ENCODE measurements around the gene USP24.
A peak's percentile ranks its signal among the peaks of the same experiment; 100 is the strongest.
"Not testable (repeated sequence)": the region's sequence is repeated elsewhere in the genome, so short reads cannot be mapped to it uniquely, and the experiment has no call there.

Gene USP24

GRCh38 chr1:55215194-55216021 lies at the start of gene USP24:
USP24 (minus strand) TSS chr1:55215364; CDS start chr1:55215113, 251 bp downstream.
- DNase-seq = peak; percentile 40

GRCh38 chr1:55262822-55263221 lies 47.7 kb upstream of the USP24 start:
- no peak for DNase-seq

- no peak for DNase-seq
Measured at GRCh38 chr1:55259911-55260609, 44.9 kb upstream of the USP24 start.

GRCh38 chr1:55257958-55258357 lies 42.8 kb upstream of the USP24 start:
- no peak for DNase-seq

GRCh38 chr1:55255901-55256300 lies 40.7 kb upstream of the USP24 start:
- no peak for DNase-seq

- DNase-seq = no peak
Measured at GRCh38 chr1:55252942-55253589, 37.9 kb upstream of the USP24 start.

- DNase-seq = no peak
Measured at GRCh38 chr1:55250399-55251075, 35.4 kb upstream of the USP24 start.

- DNase-seq = no peak
Measured at GRCh38 chr1:55249646-55250398, 34.7 kb upstream of the USP24 start.

- DNase-seq = no peak
Measured at GRCh38 chr1:55246896-55247295, 31.7 kb upstream of the USP24 start.

GRCh38 chr1:55246331-55246730 lies 31.2 kb upstream of the USP24 start:
- no peak for DNase-seq

GRCh38 chr1:55245781-55246180 lies 30.6 kb upstream of the USP24 start:
- DNase-seq = no peak

GRCh38 chr1:55244476-55245099 lies 29.4 kb upstream of the USP24 start:
- DNase-seq = no peak

- DNase-seq = no peak
Measured at GRCh38 chr1:55243655-55244054, 28.5 kb upstream of the USP24 start.

GRCh38 chr1:55239548-55239947 lies 24.4 kb upstream of the USP24 start:
- DNase-seq = no peak

GRCh38 chr1:55235722-55236121 lies 20.6 kb upstream of the USP24 start:
- DNase-seq = no peak

GRCh38 chr1:55234016-55234415 lies 18.9 kb upstream of the USP24 start:
- no peak for DNase-seq

GRCh38 chr1:55233145-55233777 lies 18.1 kb upstream of the USP24 start:
- DNase-seq = no peak

- DNase-seq = no peak
Measured at GRCh38 chr1:55232448-55233144, 17.4 kb upstream of the USP24 start.

- DNase-seq = no peak
Measured at GRCh38 chr1:55231745-55232144, 16.6 kb upstream of the USP24 start.

- DNase-seq = no peak
Measured at GRCh38 chr1:55230659-55231058, 15.5 kb upstream of the USP24 start.

GRCh38 chr1:55229726-55230125 lies 14.6 kb upstream of the USP24 start:
- not testable (repeated sequence) for DNase-seq
